CD4-positive, alpha-beta T cell (primary cell): ENCODE data around the gene LRRC25. TPM values are rescaled to one million over a fixed set of nuclear protein-coding genes. Genes with fewer than 3 reads are reported as not detected.

Source experiments
- ATAC-seq: fragments of 200-7000 bp; cut with Tn5 transposase; one replicate; pipeline ENCODE4 v1.10.0; 2022; ENCODE audit warnings: mild to moderate bottlenecking; ENCODE audit not compliant: poor library complexity
- CTCF ChIA-PET: fragments of 350-600 bp; sonication (Branson Sonifier 250); formaldehyde crosslinking; loops from one replicate; lab custom pipeline; 2021; ENCODE audit warnings: antibody characterized with exemption, inconsistent platforms; lab: Charles Lee
- POLR2A ChIA-PET: fragments of 350-600 bp; sonication (Branson Sonifier 250); formaldehyde crosslinking; loops from one replicate; lab custom pipeline; 2021; ENCODE audit warnings: antibody characterized with exemption, inconsistent platforms; lab: Charles Lee
- DNase-seq, 14 experiments: peaks; one replicate each; pipeline ENCODE4 v3.0.0-alpha.2; 2013 to 2020; ENCODE audit warnings: mixed read lengths in 2 of 14
- H3K27ac ChIP-seq, 2 donors: one replicate each; pipeline versions ENCODE4 v1.5.1 to v1.7.0; 2013; ENCODE audit warnings: low read length in 2 of 2, low read depth in 1 of 2, mild to moderate bottlenecking in 1 of 2
- H3K27me3 ChIP-seq, 2 experiments: 1 replicate in 1 of 2; 2 replicates in 1 of 2; pipeline versions ENCODE4 v1.6.1 to v1.7.0; 2013; ENCODE audit warnings: low read length in 2 of 2, control low read depth in 1 of 2, mild to moderate bottlenecking in 1 of 2, moderate library complexity in 1 of 2; ENCODE audit not compliant: insufficient read depth in 2 of 2, control insufficient read depth in 1 of 2
- H3K36me3 ChIP-seq: one replicate; pipeline ENCODE4 v1.6.1; 2013; ENCODE audit warnings: low read length, control low read depth; ENCODE audit not compliant: insufficient read depth
- H3K4me1 ChIP-seq: one replicate; pipeline ENCODE4 v1.6.1; 2013; ENCODE audit warnings: low read length, control low read depth; ENCODE audit not compliant: insufficient read depth
- H3K4me3 ChIP-seq: one replicate; pipeline ENCODE4 v1.5.1; 2013; ENCODE audit warnings: mild to moderate bottlenecking, low read length, moderate library complexity
- H3K9me3 ChIP-seq, 2 experiments: 1 replicate in 1 of 2; 2 replicates in 1 of 2; pipeline versions ENCODE4 v1.6.1 to v1.7.0; 2013; ENCODE audit warnings: low read length in 2 of 2, mild to moderate bottlenecking in 2 of 2, control low read depth in 1 of 2, moderate library complexity in 1 of 2; ENCODE audit not compliant: control insufficient read depth in 1 of 2, insufficient read depth in 1 of 2
- H3K27ac Mint-ChIP-seq: one replicate; pipeline ENCODE4 v1.8.0; 2020; ENCODE audit warnings: mixed read lengths
- H3K27me3 Mint-ChIP-seq: one replicate; pipeline ENCODE4 v1.8.0; 2021; ENCODE audit warnings: mixed read lengths
- H3K36me3 Mint-ChIP-seq: one replicate; pipeline ENCODE4 v1.8.0; 2021; ENCODE audit warnings: low read depth, mixed read lengths
- H3K4me1 Mint-ChIP-seq: one replicate; pipeline ENCODE4 v1.8.0; 2021; ENCODE audit warnings: low read depth, mixed read lengths
- H3K4me3 Mint-ChIP-seq: one replicate; pipeline ENCODE4 v1.8.0; 2020; ENCODE audit warnings: mild to moderate bottlenecking, mixed read lengths
- H3K9me3 Mint-ChIP-seq: one replicate; pipeline ENCODE4 v1.8.0; 2020; ENCODE audit warnings: mixed read lengths
- intact Hi-C, 2 experiments: fragments of 100-400 bp; cut with DNase I in 1 of 2; cut with micrococcal nuclease in 1 of 2; formaldehyde crosslinking; loops; one replicate each; pipeline versions ENCODE4 v1.15.1 to v1.9.0; 2023 to 2025; cut with DNase I, micrococcal nuclease
- total RNA-seq, 174 experiments: library from RNA in 2 of 174; stranded (reverse) in 2 of 174; gene quantifications; one replicate each; pipeline ENCODE4 v1.2.3 and lab custom pipeline; 2021 to 2026
- TF ChIP-seq, protein P1 (sequence below): fragments of 200-600 bp; IDR thresholded peaks from one replicate; pipeline ENCODE4 v1.8.0; 2022; ENCODE audit warnings: antibody characterized with exemption, mild to moderate bottlenecking

LRRC25 gene
- total RNA-seq, 2 experiments from 2014 or later = 0.82 to 0.92 TPM

DNA sequence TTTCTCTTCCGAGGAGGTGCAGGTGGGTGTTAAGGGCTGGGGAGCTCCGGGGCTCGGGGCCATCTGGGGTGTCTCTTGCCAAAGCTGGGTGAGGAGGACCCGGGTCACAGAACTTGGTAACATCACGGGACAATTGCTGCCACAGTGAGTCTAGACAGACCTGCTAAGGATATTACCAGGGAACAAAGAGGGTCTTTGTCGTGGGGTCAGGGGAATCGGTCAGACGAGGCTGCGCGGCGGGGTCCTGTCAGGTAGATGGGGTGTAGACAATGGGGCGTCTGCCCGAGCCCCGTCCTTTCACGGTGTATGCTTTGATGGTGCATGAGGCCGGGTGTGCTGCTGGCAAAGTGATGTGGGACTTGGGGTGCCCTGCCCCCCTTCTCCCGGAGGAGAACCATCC, 49.3 kb downstream of the LRRC25 start:
- CTCF ChIA-PET = no interaction called here
- no peaks in the 10 kb centered on the region for H3K27me3 Mint-ChIP-seq

DNA sequence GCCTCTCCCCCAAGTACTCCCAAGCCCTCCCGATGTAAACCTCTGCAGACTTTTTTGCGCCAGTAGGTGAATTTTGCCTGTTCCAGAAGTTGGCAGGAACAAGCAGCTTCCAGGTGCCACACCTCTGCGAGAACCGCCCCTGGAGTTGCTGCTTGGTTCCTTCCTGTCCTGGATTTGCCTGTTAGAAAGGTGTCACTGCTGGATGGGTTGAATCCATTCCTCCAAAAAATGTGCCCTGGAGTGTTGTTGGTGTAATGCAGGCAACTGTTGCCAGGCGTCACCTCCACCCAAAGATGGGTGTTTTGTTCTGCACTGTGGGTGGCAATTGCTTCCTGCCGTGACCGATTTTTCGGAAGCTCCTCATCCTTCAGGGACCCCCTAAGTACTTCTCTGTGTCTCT, 51.3 kb downstream of the LRRC25 start:
- peak overlapping the region; percentile 73 for H3K27ac Mint-ChIP-seq
- peaks cover 11% of the 10 kb centered on the region for H3K4me1 Mint-ChIP-seq
- Histone ChIP-seq H3K9me3 (no peaks in the 10 kb centered on the region), H3K36me3 (peaks cover 17% of the 10 kb centered on the region), H3K4me1 (peaks cover 7% of the 10 kb centered on the region), H3K4me3 (no peak overlapping the region), H3K27me3 (no peaks in the 10 kb centered on the region), H3K27ac (no peak overlapping the region)
- no peak for ATAC-seq
- H3K27me3 Mint-ChIP-seq = no peaks in the 10 kb centered on the region
- no peak overlapping the region for H3K4me3 Mint-ChIP-seq
- no peaks in the 10 kb centered on the region for H3K9me3 Mint-ChIP-seq
- ChIA-PET CTCF (no interaction called here), POLR2A (no interaction called here)
- intact Hi-C loops = no loop called here
- no peak for DNase-seq
- TF ChIP-seq, protein P1, sequence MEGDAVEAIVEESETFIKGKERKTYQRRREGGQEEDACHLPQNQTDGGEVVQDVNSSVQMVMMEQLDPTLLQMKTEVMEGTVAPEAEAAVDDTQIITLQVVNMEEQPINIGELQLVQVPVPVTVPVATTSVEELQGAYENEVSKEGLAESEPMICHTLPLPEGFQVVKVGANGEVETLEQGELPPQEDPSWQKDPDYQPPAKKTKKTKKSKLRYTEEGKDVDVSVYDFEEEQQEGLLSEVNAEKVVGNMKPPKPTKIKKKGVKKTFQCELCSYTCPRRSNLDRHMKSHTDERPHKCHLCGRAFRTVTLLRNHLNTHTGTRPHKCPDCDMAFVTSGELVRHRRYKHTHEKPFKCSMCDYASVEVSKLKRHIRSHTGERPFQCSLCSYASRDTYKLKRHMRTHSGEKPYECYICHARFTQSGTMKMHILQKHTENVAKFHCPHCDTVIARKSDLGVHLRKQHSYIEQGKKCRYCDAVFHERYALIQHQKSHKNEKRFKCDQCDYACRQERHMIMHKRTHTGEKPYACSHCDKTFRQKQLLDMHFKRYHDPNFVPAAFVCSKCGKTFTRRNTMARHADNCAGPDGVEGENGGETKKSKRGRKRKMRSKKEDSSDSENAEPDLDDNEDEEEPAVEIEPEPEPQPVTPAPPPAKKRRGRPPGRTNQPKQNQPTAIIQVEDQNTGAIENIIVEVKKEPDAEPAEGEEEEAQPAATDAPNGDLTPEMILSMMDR = no peak
- peaks cover 63% of the 10 kb centered on the region for H3K36me3 Mint-ChIP-seq

More for the DNA sequence above, 49.3 kb downstream of the LRRC25 start:
- Histone ChIP-seq H3K27ac (no peak overlapping the region), H3K9me3 (no peaks in the 10 kb centered on the region), H3K36me3 (peaks cover 18% of the 10 kb centered on the region), H3K4me3 (no peak overlapping the region), H3K27me3 (no peaks in the 10 kb centered on the region), H3K4me1 (no peaks in the 10 kb centered on the region)
- Mint-ChIP-seq H3K27ac (no peak overlapping the region), H3K4me1 (peaks cover 7% of the 10 kb centered on the region), H3K9me3 (no peaks in the 10 kb centered on the region), H3K4me3 (no peak overlapping the region), H3K36me3 (peaks cover 59% of the 10 kb centered on the region)
- no peak for DNase-seq
- TF ChIP-seq, protein P1 = no peak
- POLR2A ChIA-PET = interaction anchor here (0.6 kb wide), 1 partner anchor 70 kb away, joined by 3 read pairs; no protein-coding TSS in a partner anchor
- no peak for ATAC-seq
- intact Hi-C loops = no loop called here

DNA sequence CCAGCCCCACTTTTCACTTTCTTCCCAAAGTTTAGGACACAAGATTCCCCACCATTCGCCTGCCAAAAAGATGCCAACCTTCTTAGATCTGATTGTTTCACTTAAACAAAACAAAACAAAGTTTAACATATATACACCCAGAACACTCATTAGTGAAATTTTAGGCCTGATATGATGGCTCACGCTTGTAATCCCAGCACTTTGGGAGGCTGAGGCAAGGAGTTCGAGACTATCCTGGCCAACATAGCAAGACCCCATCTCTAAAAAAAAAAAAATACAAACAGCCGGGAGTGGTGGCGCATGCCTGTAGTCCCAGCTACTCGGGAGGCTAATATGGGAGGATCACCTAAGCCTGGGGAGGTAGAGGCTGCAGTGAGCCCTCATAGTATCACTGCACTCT, 52.1 kb downstream of the LRRC25 start:
- no peak for DNase-seq
- intact Hi-C loops = no loop called here

More for the DNA sequence above, 52.1 kb downstream of the LRRC25 start:
- TF ChIP-seq, protein P1 = no peak
- Histone ChIP-seq H3K27ac (no peak overlapping the region), H3K4me3 (no peak overlapping the region), H3K9me3 (no peaks in the 10 kb centered on the region), H3K27me3 (no peaks in the 10 kb centered on the region), H3K36me3 (peaks cover 17% of the 10 kb centered on the region), H3K4me1 (peaks cover 11% of the 10 kb centered on the region)
- Mint-ChIP-seq H3K4me1 (peaks cover 12% of the 10 kb centered on the region), H3K9me3 (no peaks in the 10 kb centered on the region), H3K36me3 (peaks cover 60% of the 10 kb centered on the region), H3K27ac (no peak overlapping the region), H3K4me3 (no peak overlapping the region), H3K27me3 (no peaks in the 10 kb centered on the region)
- CTCF ChIA-PET = no interaction called here
- ATAC-seq = no peak
- POLR2A ChIA-PET = interaction anchor here (0.9 kb wide), 1 partner anchor 15 kb away, joined by 3 read pairs; no protein-coding TSS in a partner anchor
